ENCODE measurements around the gene HDGF. TPM values are rescaled to one million over a fixed set of nuclear protein-coding genes. Genes with fewer than 3 reads are reported as not detected.
A peak's percentile ranks its signal among the peaks of the same experiment; 100 is the strongest.

HDGF gene
- total and polyA plus RNA-seq, 9 of the 15 experiments (the other 6 are each of a cell fraction or from before 2014, with no cell fraction given): 38.8 to 601 (median 400) TPM

- no peak for TF ChIP-seq ZNF57 (CRISPR knock-in tag; IDR thresholded peaks at IDR 0.05)
- TF ChIP-seq CHD7 (IDR thresholded peaks at IDR 0.05; ENCODE audit: low read depth, low read length): no peak
- TF ChIP-seq MED1 (CRISPR knock-in tag; IDR thresholded peaks at IDR 0.05; ENCODE audit: borderline replicate concordance): no peak
- no peak for TF ChIP-seq NCOA6 (IDR thresholded peaks at IDR 0.05)
- TF ChIP-seq, protein P1, sequence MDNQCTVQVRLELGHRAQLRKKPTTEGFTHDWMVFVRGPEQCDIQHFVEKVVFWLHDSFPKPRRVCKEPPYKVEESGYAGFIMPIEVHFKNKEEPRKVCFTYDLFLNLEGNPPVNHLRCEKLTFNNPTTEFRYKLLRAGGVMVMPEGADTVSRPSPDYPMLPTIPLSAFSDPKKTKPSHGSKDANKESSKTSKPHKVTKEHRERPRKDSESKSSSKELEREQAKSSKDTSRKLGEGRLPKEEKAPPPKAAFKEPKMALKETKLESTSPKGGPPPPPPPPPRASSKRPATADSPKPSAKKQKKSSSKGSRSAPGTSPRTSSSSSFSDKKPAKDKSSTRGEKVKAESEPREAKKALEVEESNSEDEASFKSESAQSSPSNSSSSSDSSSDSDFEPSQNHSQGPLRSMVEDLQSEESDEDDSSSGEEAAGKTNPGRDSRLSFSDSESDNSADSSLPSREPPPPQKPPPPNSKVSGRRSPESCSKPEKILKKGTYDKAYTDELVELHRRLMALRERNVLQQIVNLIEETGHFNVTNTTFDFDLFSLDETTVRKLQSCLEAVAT (IDR thresholded peaks at IDR 0.05): no peak
- TF ChIP-seq ZZZ3 (IDR thresholded peaks at IDR 0.05): no peak
- TF ChIP-seq ZNF239 (CRISPR knock-in tag; IDR thresholded peaks at IDR 0.05): peak; percentile 26; the same call in 1 of the 2 replicates
- TF ChIP-seq, protein P2, sequence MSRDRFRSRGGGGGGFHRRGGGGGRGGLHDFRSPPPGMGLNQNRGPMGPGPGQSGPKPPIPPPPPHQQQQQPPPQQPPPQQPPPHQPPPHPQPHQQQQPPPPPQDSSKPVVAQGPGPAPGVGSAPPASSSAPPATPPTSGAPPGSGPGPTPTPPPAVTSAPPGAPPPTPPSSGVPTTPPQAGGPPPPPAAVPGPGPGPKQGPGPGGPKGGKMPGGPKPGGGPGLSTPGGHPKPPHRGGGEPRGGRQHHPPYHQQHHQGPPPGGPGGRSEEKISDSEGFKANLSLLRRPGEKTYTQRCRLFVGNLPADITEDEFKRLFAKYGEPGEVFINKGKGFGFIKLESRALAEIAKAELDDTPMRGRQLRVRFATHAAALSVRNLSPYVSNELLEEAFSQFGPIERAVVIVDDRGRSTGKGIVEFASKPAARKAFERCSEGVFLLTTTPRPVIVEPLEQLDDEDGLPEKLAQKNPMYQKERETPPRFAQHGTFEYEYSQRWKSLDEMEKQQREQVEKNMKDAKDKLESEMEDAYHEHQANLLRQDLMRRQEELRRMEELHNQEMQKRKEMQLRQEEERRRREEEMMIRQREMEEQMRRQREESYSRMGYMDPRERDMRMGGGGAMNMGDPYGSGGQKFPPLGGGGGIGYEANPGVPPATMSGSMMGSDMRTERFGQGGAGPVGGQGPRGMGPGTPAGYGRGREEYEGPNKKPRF (IDR thresholded peaks at IDR 0.05; ENCODE audit: low read depth, low read length): no peak
- no peak for TF ChIP-seq KAT2B (IDR thresholded peaks at IDR 0.05; ENCODE audit: low read depth, low read length)
- peak; percentile 97 for TF ChIP-seq ZNF766 (CRISPR knock-in tag; conservative IDR thresholded peaks at IDR 0.05)
- TF ChIP-seq, protein P3, sequence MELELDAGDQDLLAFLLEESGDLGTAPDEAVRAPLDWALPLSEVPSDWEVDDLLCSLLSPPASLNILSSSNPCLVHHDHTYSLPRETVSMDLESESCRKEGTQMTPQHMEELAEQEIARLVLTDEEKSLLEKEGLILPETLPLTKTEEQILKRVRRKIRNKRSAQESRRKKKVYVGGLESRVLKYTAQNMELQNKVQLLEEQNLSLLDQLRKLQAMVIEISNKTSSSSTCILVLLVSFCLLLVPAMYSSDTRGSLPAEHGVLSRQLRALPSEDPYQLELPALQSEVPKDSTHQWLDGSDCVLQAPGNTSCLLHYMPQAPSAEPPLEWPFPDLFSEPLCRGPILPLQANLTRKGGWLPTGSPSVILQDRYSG (tag; conservative IDR thresholded peaks at IDR 0.05; ENCODE audit: low read depth): 0 out of 2 replicates have a peak, but pooled peaks have one; percentile 24
Measured at GRCh38 chr1:156740741-156741480, 10.6 kb downstream of the HDGF start, which contains the start of gene MRPL24 (continued).

Measured in K562 (cell line).